ENCODE data around the gene TOGARAM1. TPM values are rescaled to one million over a fixed set of nuclear protein-coding genes. Genes with fewer than 3 reads are reported as not detected.

TOGARAM1 gene
- total RNA-seq, 1 experiment from 2014 or later = 12.0 TPM

DNA sequence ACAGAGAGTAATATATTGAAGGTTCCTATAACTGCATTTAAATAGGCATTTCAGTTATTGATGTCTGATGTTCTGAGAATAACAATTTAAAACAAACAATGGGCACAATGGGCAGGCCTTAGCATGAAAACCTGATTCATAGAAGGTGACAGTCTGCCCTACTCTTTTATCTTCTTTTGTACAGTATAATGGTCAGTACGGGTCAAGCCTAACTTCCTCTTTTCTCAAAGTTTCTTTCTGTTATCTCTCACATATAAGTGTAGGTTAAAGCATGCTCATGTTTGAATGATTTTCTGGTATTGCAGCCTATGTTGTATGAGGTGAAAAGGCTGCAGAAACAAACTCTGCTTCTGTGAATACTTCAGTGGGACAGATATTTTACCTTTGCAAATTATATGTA, 158.1 kb downstream of the TOGARAM1 start:
- no peak for DNase-seq (ENCODE audit: unreplicated experiment)
- Mint-ChIP-seq H3K4me1 (ENCODE audit: insufficient read depth, unreplicated experiment) (no peaks in the 10 kb centered on the region), H3K9me3 (ENCODE audit: unreplicated experiment) (no peaks in the 10 kb centered on the region), H3K27me3 (ENCODE audit: insufficient read depth, unreplicated experiment) (no peaks in the 10 kb centered on the region), H3K4me3 (ENCODE audit: unreplicated experiment) (no peak overlapping the region), H3K27ac (ENCODE audit: low read depth, unreplicated experiment) (no peak overlapping the region), H3K36me3 (ENCODE audit: insufficient read depth, unreplicated experiment) (peaks cover 95% of the 10 kb centered on the region)
- intact Hi-C loops (cut with micrococcal nuclease) = no loop called here
- ChIA-PET CTCF (no interaction called here), POLR2A (no interaction called here)
- BruUV-seq (replicated peaks) = no TSS peak
- TF ChIP-seq, protein P1, sequence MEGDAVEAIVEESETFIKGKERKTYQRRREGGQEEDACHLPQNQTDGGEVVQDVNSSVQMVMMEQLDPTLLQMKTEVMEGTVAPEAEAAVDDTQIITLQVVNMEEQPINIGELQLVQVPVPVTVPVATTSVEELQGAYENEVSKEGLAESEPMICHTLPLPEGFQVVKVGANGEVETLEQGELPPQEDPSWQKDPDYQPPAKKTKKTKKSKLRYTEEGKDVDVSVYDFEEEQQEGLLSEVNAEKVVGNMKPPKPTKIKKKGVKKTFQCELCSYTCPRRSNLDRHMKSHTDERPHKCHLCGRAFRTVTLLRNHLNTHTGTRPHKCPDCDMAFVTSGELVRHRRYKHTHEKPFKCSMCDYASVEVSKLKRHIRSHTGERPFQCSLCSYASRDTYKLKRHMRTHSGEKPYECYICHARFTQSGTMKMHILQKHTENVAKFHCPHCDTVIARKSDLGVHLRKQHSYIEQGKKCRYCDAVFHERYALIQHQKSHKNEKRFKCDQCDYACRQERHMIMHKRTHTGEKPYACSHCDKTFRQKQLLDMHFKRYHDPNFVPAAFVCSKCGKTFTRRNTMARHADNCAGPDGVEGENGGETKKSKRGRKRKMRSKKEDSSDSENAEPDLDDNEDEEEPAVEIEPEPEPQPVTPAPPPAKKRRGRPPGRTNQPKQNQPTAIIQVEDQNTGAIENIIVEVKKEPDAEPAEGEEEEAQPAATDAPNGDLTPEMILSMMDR (IDR thresholded peaks at IDR 0.05; ENCODE audit: unreplicated experiment) = no peak

GRCh38 chr14:45123271-45123670, 161.3 kb downstream of the TOGARAM1 start:
- peaks cover 97% of the 10 kb centered on the region for H3K36me3 Mint-ChIP-seq (ENCODE audit: insufficient read depth, unreplicated experiment)
- no peak overlapping the region for H3K4me3 Mint-ChIP-seq (ENCODE audit: unreplicated experiment)
- no peaks in the 10 kb centered on the region for H3K4me1 Mint-ChIP-seq (ENCODE audit: insufficient read depth, unreplicated experiment)
- CTCF ChIA-PET = interaction anchor here (0.6 to 0.8 kb wide), 4 partner anchors 9 to 246 kb away, joined by 3 to 5 read pairs (median 3); no protein-coding TSS in a partner anchor
- TF ChIP-seq, protein P1 (IDR thresholded peaks at IDR 0.05; ENCODE audit: unreplicated experiment) = no peak
- no peak overlapping the region for H3K27ac Mint-ChIP-seq (ENCODE audit: low read depth, unreplicated experiment)
- no TSS peak for BruUV-seq (replicated peaks)
- POLR2A ChIA-PET = no interaction called here
- intact Hi-C loops (cut with micrococcal nuclease) = no loop called here
- no peak for DNase-seq (ENCODE audit: unreplicated experiment)
- no peaks in the 10 kb centered on the region for H3K27me3 Mint-ChIP-seq (ENCODE audit: insufficient read depth, unreplicated experiment)
- H3K9me3 Mint-ChIP-seq (ENCODE audit: unreplicated experiment) = no peaks in the 10 kb centered on the region

Other genes with a start within 250 kb of the TOGARAM1 start
- gene KLHL28, start 243 bp upstream of the TOGARAM1 start, total RNA-seq (2022) = 11.2 and 13.8 TPM in 2 replicates
- 36.7 and 41.4 TPM in 2 replicates for gene PRPF39, start 121.9 kb downstream of the TOGARAM1 start, total RNA-seq (2022)
- 61.7 and 62.0 TPM in 2 replicates for gene FKBP3, start 172.3 kb downstream of the TOGARAM1 start, total RNA-seq (2022)
- gene FANCM, start 173.7 kb downstream of the TOGARAM1 start, total RNA-seq (2022) = 5.0 and 6.6 TPM in 2 replicates

Measured in MCF 10A (cell line).